Measurements from ENCODE around the gene TALDO1. TPM values are rescaled to one million over a fixed set of nuclear protein-coding genes. Genes with fewer than 3 reads are reported as not detected.

TALDO1 gene
- total RNA-seq, 1 experiment from 2014 or later = 1,416 TPM

GRCh38 chr11:791658-792534, 44.6 kb downstream of the TALDO1 start:
- in situ Hi-C loops (cut with HindIII; ENCODE audit: low pct_unique_long_range_greater_than_20kb, low sequenced_read_pairs) = no loop called here
- DNase-seq (ENCODE audit: low read depth) = no peak

GRCh38 chr11:792535-792821, 45.2 kb downstream of the TALDO1 start:
- in situ Hi-C loops (cut with HindIII; ENCODE audit: low pct_unique_long_range_greater_than_20kb, low sequenced_read_pairs) = no loop called here
- no peak for DNase-seq (ENCODE audit: low read depth)

GRCh38 chr11:792873-793272, 45.6 kb downstream of the TALDO1 start:
- no peak for DNase-seq (ENCODE audit: low read depth)
- in situ Hi-C loops (cut with HindIII; ENCODE audit: low pct_unique_long_range_greater_than_20kb, low sequenced_read_pairs) = no loop called here

- no peak for DNase-seq (ENCODE audit: low read depth)
- in situ Hi-C loops (cut with HindIII; ENCODE audit: low pct_unique_long_range_greater_than_20kb, low sequenced_read_pairs) = no loop called here
These were observed 46.3 kb downstream of the TALDO1 start for GRCh38 chr11:793556-793955.

GRCh38 chr11:794013-794765, 46.9 kb downstream of the TALDO1 start:
- in situ Hi-C loops (cut with HindIII; ENCODE audit: low pct_unique_long_range_greater_than_20kb, low sequenced_read_pairs) = no loop called here
- no peak for DNase-seq (ENCODE audit: low read depth)

GRCh38 chr11:794766-795633, 47.7 kb downstream of the TALDO1 start:
- in situ Hi-C loops (cut with HindIII; ENCODE audit: low pct_unique_long_range_greater_than_20kb, low sequenced_read_pairs) = no loop called here
- no peak for DNase-seq (ENCODE audit: low read depth)

- in situ Hi-C loops (cut with HindIII; ENCODE audit: low pct_unique_long_range_greater_than_20kb, low sequenced_read_pairs) = no loop called here
- DNase-seq (ENCODE audit: low read depth) = peak; percentile 72
These were observed 48.6 kb downstream of the TALDO1 start for GRCh38 chr11:795634-796564.

- no peak for DNase-seq (ENCODE audit: low read depth)
- in situ Hi-C loops (cut with HindIII; ENCODE audit: low pct_unique_long_range_greater_than_20kb, low sequenced_read_pairs) = no loop called here
These were observed 49.5 kb downstream of the TALDO1 start for GRCh38 chr11:796565-797295.

GRCh38 chr11:797296-798092, 50.2 kb downstream of the TALDO1 start:
- peak; percentile 81 for DNase-seq (ENCODE audit: low read depth)
- in situ Hi-C loops (cut with HindIII; ENCODE audit: low pct_unique_long_range_greater_than_20kb, low sequenced_read_pairs) = no loop called here

- DNase-seq (ENCODE audit: low read depth) = peak; percentile 72
- in situ Hi-C loops (cut with HindIII; ENCODE audit: low pct_unique_long_range_greater_than_20kb, low sequenced_read_pairs) = no loop called here
These were observed 50.9 kb downstream of the TALDO1 start, which contains the start of gene SLC25A22 for GRCh38 chr11:798093-798713. Gene SLC25A22 (minus strand): TSS chr11:798281. CDS start chr11:795006, 3,275 bp downstream.

- no peak for DNase-seq (ENCODE audit: low read depth)
- in situ Hi-C loops (cut with HindIII; ENCODE audit: low pct_unique_long_range_greater_than_20kb, low sequenced_read_pairs) = no loop called here
These were observed 52.5 kb downstream of the TALDO1 start for GRCh38 chr11:799641-800316.

- in situ Hi-C loops (cut with HindIII; ENCODE audit: low pct_unique_long_range_greater_than_20kb, low sequenced_read_pairs) = no loop called here
- DNase-seq (ENCODE audit: low read depth) = no peak
These were observed 53.2 kb downstream of the TALDO1 start for GRCh38 chr11:800473-800872.

- DNase-seq (ENCODE audit: low read depth) = no peak
- in situ Hi-C loops (cut with HindIII; ENCODE audit: low pct_unique_long_range_greater_than_20kb, low sequenced_read_pairs) = no loop called here
These were observed 54.0 kb downstream of the TALDO1 start for GRCh38 chr11:801097-801780.

GRCh38 chr11:802018-802617, 54.9 kb downstream of the TALDO1 start:
- in situ Hi-C loops (cut with HindIII; ENCODE audit: low pct_unique_long_range_greater_than_20kb, low sequenced_read_pairs) = no loop called here
- DNase-seq (ENCODE audit: low read depth) = no peak

All from Caki2 (cell line).